ENCODE measurements around the gene TNFRSF4.

TNFRSF4 gene

GRCh38 chr1:1245178-1245816 lies 31.3 kb upstream of the TNFRSF4 start:
- no peak for DNase-seq

- DNase-seq: no peak
Measured at GRCh38 chr1:1244192-1244811, 30.3 kb upstream of the TNFRSF4 start.

GRCh38 chr1:1243807-1244191 lies 29.8 kb upstream of the TNFRSF4 start:
- DNase-seq: no peak

GRCh38 chr1:1243266-1243660 lies 29.3 kb upstream of the TNFRSF4 start:
- no peak for DNase-seq

- DNase-seq: no peak
Measured at GRCh38 chr1:1242461-1243265, 28.7 kb upstream of the TNFRSF4 start.

GRCh38 chr1:1241588-1242219 lies 27.8 kb upstream of the TNFRSF4 start:
- no peak for DNase-seq

- no peak for DNase-seq
Measured at GRCh38 chr1:1240822-1241587, 27.1 kb upstream of the TNFRSF4 start.

GRCh38 chr1:1240348-1240732 lies 26.4 kb upstream of the TNFRSF4 start:
- DNase-seq: no peak

GRCh38 chr1:1239614-1240347 lies 25.8 kb upstream of the TNFRSF4 start:
- DNase-seq: no peak

- no peak for DNase-seq
Measured at GRCh38 chr1:1239227-1239613, 25.3 kb upstream of the TNFRSF4 start.

GRCh38 chr1:1238702-1239178 lies 24.8 kb upstream of the TNFRSF4 start:
- no peak for DNase-seq

GRCh38 chr1:1237874-1238701 lies 24.1 kb upstream of the TNFRSF4 start:
- DNase-seq: no peak

- DNase-seq: no peak
Measured at GRCh38 chr1:1236945-1237873, 23.3 kb upstream of the TNFRSF4 start.

- no peak for DNase-seq
Measured at GRCh38 chr1:1236176-1236763, 22.3 kb upstream of the TNFRSF4 start.

GRCh38 chr1:1235016-1235744 lies 21.2 kb upstream of the TNFRSF4 start:
- DNase-seq: no peak

GRCh38 chr1:1234180-1234808 lies 20.3 kb upstream of the TNFRSF4 start:
- no peak for DNase-seq

GRCh38 chr1:1233567-1233892 lies 19.6 kb upstream of the TNFRSF4 start:
- DNase-seq: no peak

GRCh38 chr1:1232796-1233566 lies 19.0 kb upstream of the TNFRSF4 start:
- DNase-seq: no peak
